Measurements from ENCODE around the gene NPPA. TPM values are rescaled to one million over a fixed set of nuclear protein-coding genes. Genes with fewer than 3 reads are reported as not detected.

The NPPA gene
- total RNA-seq, 6 donors from 2014 or later, result 3.1 TPM; not detected in 5

DNA sequence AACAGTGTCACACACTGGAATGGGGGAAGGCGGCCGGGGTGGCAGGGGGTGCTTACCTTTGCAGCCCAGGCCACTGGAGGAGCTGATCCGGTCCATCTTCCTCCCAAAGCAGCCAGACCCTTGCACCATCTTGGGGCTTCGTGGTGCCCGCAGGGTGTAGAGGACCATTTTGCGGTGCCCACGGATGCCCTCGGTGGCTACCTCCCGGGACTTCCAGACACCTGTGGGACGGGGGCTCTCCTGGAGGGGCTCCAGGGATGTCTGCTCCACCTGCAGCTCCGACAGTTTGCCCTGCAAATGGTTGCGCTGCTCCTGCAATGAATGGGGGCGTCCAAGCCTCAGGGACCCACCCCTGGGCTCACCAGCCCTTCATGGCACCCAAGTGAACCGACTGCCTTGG lies 10.6 kb upstream of the NPPA start:
- Histone ChIP-seq H3K4me3 (no peak overlapping the region), H3K36me3 (no peaks in the 10 kb centered on the region), H3K9me3 (no peaks in the 10 kb centered on the region), H3K4me1 (peaks cover 0 to 7% (median 2%) of the 10 kb centered on the region in 4 donors), H3K27me3 (peaks cover 0 to 23% (median 7%) of the 10 kb centered on the region in 4 donors), H3K27ac (no peak overlapping the region)
- ATAC-seq (ENCODE audit: low FRiP score in 2 of 2) (no peak), DNase-seq (peak in 1 of 2 donors; percentile 45)
- WGBS, 2 donors, result 80 to 89% methylated on average over 13 to 14 of the region's 14 CpGs
- TF ChIP-seq CTCF (IDR thresholded peaks at IDR 0.05) (no peak), POLR2AphosphoS5 (IDR thresholded peaks at IDR 0.05) (no peak), EP300 (IDR thresholded peaks at IDR 0.05) (no peak), POLR2A (IDR thresholded peaks at IDR 0.05) (no peak)

DNA sequence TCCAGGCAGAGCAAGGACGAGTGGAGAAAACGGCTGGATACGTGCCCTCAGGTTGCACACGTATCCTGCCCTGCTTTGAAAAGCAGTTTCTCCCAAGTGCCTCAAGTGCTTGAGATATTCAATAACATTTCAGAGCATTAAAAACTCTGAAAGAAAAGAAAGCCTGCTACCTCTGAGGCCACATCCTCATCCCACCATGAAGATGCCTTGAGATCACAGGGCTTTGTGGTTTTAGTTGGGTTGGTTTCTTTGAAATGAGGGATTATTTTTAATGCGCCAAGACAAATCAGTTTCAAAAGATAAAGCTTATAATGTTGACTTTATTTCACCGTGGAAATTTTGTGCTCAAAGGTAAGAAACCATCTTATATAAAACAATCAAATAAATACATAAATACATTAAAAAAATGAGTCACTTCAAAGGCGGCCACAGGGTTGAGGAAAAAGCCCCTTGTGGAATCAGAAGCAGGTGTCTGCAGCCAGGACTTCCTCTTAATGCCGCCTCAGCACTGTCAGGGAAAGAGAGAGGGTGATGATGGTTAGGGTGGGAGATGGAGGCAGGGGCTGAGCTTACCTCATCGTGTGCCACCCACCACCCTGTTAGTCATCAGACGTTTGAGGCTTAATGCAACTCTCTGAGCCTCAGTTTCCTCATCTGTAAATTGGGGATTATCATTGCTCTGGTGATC lies 9.7 kb upstream of the NPPA start:
- DNase-seq (no peak), ATAC-seq (ENCODE audit: low FRiP score in 2 of 2) (no peak)
- Histone ChIP-seq H3K4me3 (no peak overlapping the region), H3K36me3 (no peaks in the 10 kb centered on the region), H3K27ac (no peak overlapping the region), H3K27me3 (peaks cover 0 to 23% (median 7%) of the 10 kb centered on the region in 4 donors), H3K4me1 (peaks cover 0 to 7% (median 2%) of the 10 kb centered on the region in 4 donors), H3K9me3 (no peaks in the 10 kb centered on the region)
- TF ChIP-seq CTCF (IDR thresholded peaks at IDR 0.05) (no peak), POLR2AphosphoS5 (IDR thresholded peaks at IDR 0.05) (no peak), EP300 (IDR thresholded peaks at IDR 0.05) (no peak), POLR2A (IDR thresholded peaks at IDR 0.05) (no peak)
- 37% methylated on average over 10 of the region's 10 CpGs for WGBS, 2 donors

DNA sequence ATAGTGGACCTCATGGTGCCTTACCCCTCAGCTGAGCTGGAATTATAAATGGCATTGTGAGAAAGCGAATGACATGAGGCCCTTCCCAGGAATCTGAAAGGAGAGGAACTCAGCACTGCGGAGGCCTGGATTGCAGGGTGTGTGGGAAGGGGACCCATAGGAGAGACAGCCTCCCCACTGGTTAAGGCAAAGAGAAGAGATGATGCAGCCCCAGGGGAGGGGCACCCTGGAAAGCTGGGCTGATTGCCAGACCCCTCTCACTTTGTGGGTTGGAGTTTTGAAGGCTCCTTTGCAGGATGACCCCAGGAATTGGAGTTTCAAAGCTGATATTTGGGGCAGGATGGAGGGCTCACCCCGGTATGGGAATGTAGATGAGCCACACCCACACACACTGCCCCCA lies 9.1 kb upstream of the NPPA start:
- H3K4me1 ChIP-seq, result peaks cover 0 to 7% (median 2%) of the 10 kb centered on the region in 4 donors
- H3K27ac ChIP-seq, result no peak overlapping the region
- no peaks in the 10 kb centered on the region for H3K9me3 ChIP-seq
- H3K4me3 ChIP-seq, result no peak overlapping the region
- H3K36me3 ChIP-seq, result no peaks in the 10 kb centered on the region
- WGBS, 2 donors, result 52 to 55% methylated on average over 3 of the region's 3 CpGs
- peaks cover 0 to 23% (median 7%) of the 10 kb centered on the region in 4 donors for H3K27me3 ChIP-seq
- TF ChIP-seq EP300 (IDR thresholded peaks at IDR 0.05), result no peak
- no peak for TF ChIP-seq POLR2AphosphoS5 (IDR thresholded peaks at IDR 0.05)
- DNase-seq (no peak), ATAC-seq (ENCODE audit: low FRiP score in 2 of 2) (no peak)

GRCh38 chr1:11855430-11855829 lies 7.8 kb upstream of the NPPA start:
- Histone ChIP-seq H3K4me3 (no peak overlapping the region), H3K36me3 (no peaks in the 10 kb centered on the region), H3K27me3 (peaks cover 0 to 23% (median 7%) of the 10 kb centered on the region in 4 donors), H3K27ac (no peak overlapping the region), H3K4me1 (peaks cover 0 to 7% (median 2%) of the 10 kb centered on the region in 4 donors), H3K9me3 (no peaks in the 10 kb centered on the region)
- ATAC-seq (ENCODE audit: low FRiP score in 2 of 2) (no peak), DNase-seq (no peak)
- no peak for TF ChIP-seq POLR2A (IDR thresholded peaks at IDR 0.05)
- TF ChIP-seq CTCF (IDR thresholded peaks at IDR 0.05), result no peak
- TF ChIP-seq EP300 (IDR thresholded peaks at IDR 0.05), result no peak
- WGBS, 2 donors, result 60 to 61% methylated on average over 8 of the region's 8 CpGs

DNA sequence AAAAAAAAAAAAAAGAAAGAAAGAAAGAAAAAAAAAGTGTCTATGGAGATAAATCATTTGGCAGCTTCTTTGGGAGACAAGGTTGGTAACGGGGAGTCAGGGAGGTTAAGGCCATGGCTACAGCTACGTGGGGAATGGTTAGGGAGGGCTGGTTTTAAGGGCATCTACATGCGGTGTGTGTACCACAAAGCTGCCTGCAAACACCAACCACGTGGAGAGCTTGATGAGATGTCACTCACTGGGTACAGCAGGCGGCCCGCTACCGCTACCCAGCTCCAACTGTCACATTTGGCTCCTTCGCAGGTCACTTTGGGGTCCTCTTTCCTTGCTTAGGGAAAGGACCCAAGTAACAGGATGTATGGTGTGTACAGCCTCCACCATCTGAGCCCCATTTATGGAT lies 6.9 kb upstream of the NPPA start:
- no peaks in the 10 kb centered on the region for H3K36me3 ChIP-seq
- WGBS, 2 donors, result 33 to 39% methylated on average over 4 to 5 of the region's 8 CpGs
- ATAC-seq (ENCODE audit: low FRiP score in 2 of 2) (no peak), DNase-seq (no peak)
- peaks cover 0 to 7% (median 2%) of the 10 kb centered on the region in 4 donors for H3K4me1 ChIP-seq
- H3K9me3 ChIP-seq, result no peaks in the 10 kb centered on the region
- no peak overlapping the region for H3K4me3 ChIP-seq
- H3K27me3 ChIP-seq, result peaks cover 0 to 19% (median 7%) of the 10 kb centered on the region in 4 donors
- H3K27ac ChIP-seq, result no peak overlapping the region
- no peak for TF ChIP-seq POLR2A (IDR thresholded peaks at IDR 0.05)

DNA sequence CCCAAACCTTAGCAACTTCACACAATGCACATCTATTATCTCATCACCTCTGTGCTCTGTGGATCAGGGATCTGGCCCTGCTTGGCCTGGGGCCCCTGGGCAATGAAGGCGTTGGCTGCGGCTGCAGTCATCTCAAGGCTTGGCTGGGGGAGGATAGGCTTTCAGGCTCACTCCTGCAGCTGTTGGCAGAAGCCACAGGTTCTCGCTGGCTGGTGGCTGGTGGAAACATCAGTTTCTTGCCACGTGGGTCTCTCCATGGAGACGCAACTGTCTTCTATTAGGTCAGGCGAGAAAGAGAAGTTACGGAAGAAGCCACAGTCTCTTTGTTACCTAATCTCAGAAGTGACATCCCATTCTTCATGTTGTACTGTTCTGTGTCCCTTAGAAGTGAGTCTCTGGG lies 3.6 kb upstream of the NPPA start:
- 67 to 70% methylated on average over 6 to 7 of the region's 7 CpGs for WGBS, 2 donors
- no peak for TF ChIP-seq POLR2AphosphoS5 (IDR thresholded peaks at IDR 0.05)
- TF ChIP-seq POLR2A (IDR thresholded peaks at IDR 0.05), result no peak
- no peak for TF ChIP-seq EP300 (IDR thresholded peaks at IDR 0.05)
- no peak for TF ChIP-seq CTCF (IDR thresholded peaks at IDR 0.05)
- Histone ChIP-seq H3K4me3 (no peak overlapping the region), H3K27ac (no peak overlapping the region), H3K9me3 (no peaks in the 10 kb centered on the region), H3K27me3 (no peaks in the 10 kb centered on the region), H3K4me1 (no peaks in the 10 kb centered on the region), H3K36me3 (peaks cover 0 to 9% (median 4%) of the 10 kb centered on the region in 4 donors)
- DNase-seq (no peak), ATAC-seq (ENCODE audit: low FRiP score in 2 of 2) (peak in 1 of 2 donors; percentile 9)
